GM23338 (cell line): ENCODE data around the gene ANKRD13B. TPM values are rescaled to one million over a fixed set of nuclear protein-coding genes. Genes with fewer than 3 reads are reported as not detected.

Experiments used
- CREB1 ChIP-seq: fragments of 250-450 bp; sonication (Bioruptor Pico); IDR thresholded peaks from 2 replicates; pipeline ENCODE4 v1.5.0; 2020; ENCODE audit warnings: low read depth, mild to moderate bottlenecking, moderate library complexity
- EZH2 ChIP-seq: fragments of 200-600 bp; sonication (generic); IDR thresholded peaks from one replicate; pipeline ENCODE4 v1.8.0; 2017; ENCODE audit warnings: antibody characterized with exemption, mild to moderate bottlenecking, low read depth; ENCODE audit not compliant: unreplicated experiment
- EZH2phosphoT487 ChIP-seq: fragments of 200-600 bp; sonication (generic); IDR thresholded peaks from one replicate; pipeline ENCODE4 v1.8.1; 2018; ENCODE audit warnings: antibody characterized with exemption; ENCODE audit not compliant: unreplicated experiment
- NANOG ChIP-seq: IDR thresholded peaks from 2 replicates; pipeline ENCODE4 v1.6.1; 2016; ENCODE audit warnings: antibody characterized with exemption, borderline replicate concordance
- POLR2AphosphoS5 ChIP-seq: IDR thresholded peaks from 2 replicates; pipeline ENCODE4 v1.6.1; 2016; ENCODE audit warnings: antibody characterized with exemption, low read depth
- ZNF114 ChIP-seq: fragments of 250-450 bp; sonication (Bioruptor Pico); IDR thresholded peaks from 2 replicates; pipeline ENCODE4 v1.5.0; 2020; ENCODE audit warnings: mild to moderate bottlenecking, moderate library complexity
- ZNF331 ChIP-seq: fragments of 250-450 bp; sonication (Bioruptor Pico); IDR thresholded peaks from 2 replicates; pipeline ENCODE4 v1.5.0; 2020; ENCODE audit warnings: low read depth, mild to moderate bottlenecking, moderate library complexity
- polyA plus RNA-seq: library from polyadenylated mRNA; unstranded; fragments of >200 nt; fragmentation: Nextera tagmentation; extraction: Ambion mirVana; gene quantifications from 2 replicates; pipeline ENCODE4 v1.2.1, GENCODE V29; 2016
- small RNA-seq: library from RNA; depleted of rRNA; stranded (forward); fragments of <200 nt; gene quantifications from one replicate; pipeline ENCODE3, GENCODE V24; 2014; ENCODE audit warnings: low replicate concordance
- total RNA-seq: library from RNA; depleted of rRNA; stranded (reverse); fragments of >200 nt; shearing (Covaris generic); gene quantifications from 2 replicates; pipeline ENCODE4 v1.2.3, GENCODE V29; 2014; rRNA removed
- TF ChIP-seq, protein P1 (sequence below): IDR thresholded peaks from one replicate; pipeline ENCODE4 v1.6.1; 2018; ENCODE audit warnings: antibody characterized with exemption; ENCODE audit not compliant: unreplicated experiment
- TF ChIP-seq, protein P2 (sequence below): IDR thresholded peaks from 2 replicates; pipeline ENCODE4 v1.6.1; 2016; ENCODE audit warnings: antibody characterized with exemption

ANKRD13B gene
- total and polyA plus RNA-seq, 2 experiments from 2014 or later, result 8.2 to 57.4 TPM

DNA sequence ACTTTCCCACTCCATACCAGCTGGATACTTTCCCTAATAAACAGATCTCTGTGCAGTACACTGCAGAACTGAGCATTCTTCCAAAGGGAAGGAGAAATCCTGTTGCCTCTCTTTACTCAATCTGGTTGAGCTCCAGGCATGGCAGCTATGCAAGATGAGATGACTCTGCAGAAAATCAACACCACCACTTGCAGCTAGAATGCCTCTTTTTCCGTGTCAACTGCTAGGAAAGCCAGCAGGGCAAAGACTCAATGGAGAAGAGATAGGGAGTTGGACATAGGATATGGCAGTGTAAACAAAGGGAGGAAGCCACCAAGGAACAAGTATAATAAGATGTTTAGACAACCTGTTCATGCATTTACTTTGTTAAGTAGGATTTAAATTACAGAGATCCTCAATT, 70.2 kb downstream of the ANKRD13B start (continued):
- TF ChIP-seq CREB1 (CRISPR knock-in tag) (no peak), ZNF114 (CRISPR knock-in tag) (no peak), POLR2AphosphoS5 (no peak), EZH2 (no peak), EZH2phosphoT487 (no peak), ZNF331 (CRISPR knock-in tag) (no peak), NANOG (no peak)
- TF ChIP-seq, protein P1, sequence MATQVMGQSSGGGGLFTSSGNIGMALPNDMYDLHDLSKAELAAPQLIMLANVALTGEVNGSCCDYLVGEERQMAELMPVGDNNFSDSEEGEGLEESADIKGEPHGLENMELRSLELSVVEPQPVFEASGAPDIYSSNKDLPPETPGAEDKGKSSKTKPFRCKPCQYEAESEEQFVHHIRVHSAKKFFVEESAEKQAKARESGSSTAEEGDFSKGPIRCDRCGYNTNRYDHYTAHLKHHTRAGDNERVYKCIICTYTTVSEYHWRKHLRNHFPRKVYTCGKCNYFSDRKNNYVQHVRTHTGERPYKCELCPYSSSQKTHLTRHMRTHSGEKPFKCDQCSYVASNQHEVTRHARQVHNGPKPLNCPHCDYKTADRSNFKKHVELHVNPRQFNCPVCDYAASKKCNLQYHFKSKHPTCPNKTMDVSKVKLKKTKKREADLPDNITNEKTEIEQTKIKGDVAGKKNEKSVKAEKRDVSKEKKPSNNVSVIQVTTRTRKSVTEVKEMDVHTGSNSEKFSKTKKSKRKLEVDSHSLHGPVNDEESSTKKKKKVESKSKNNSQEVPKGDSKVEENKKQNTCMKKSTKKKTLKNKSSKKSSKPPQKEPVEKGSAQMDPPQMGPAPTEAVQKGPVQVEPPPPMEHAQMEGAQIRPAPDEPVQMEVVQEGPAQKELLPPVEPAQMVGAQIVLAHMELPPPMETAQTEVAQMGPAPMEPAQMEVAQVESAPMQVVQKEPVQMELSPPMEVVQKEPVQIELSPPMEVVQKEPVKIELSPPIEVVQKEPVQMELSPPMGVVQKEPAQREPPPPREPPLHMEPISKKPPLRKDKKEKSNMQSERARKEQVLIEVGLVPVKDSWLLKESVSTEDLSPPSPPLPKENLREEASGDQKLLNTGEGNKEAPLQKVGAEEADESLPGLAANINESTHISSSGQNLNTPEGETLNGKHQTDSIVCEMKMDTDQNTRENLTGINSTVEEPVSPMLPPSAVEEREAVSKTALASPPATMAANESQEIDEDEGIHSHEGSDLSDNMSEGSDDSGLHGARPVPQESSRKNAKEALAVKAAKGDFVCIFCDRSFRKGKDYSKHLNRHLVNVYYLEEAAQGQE, result no peak
- TF ChIP-seq, protein P2, sequence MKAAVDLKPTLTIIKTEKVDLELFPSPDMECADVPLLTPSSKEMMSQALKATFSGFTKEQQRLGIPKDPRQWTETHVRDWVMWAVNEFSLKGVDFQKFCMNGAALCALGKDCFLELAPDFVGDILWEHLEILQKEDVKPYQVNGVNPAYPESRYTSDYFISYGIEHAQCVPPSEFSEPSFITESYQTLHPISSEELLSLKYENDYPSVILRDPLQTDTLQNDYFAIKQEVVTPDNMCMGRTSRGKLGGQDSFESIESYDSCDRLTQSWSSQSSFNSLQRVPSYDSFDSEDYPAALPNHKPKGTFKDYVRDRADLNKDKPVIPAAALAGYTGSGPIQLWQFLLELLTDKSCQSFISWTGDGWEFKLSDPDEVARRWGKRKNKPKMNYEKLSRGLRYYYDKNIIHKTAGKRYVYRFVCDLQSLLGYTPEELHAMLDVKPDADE, result no peak

Small RNA genes within 50 kb of the gene (small RNA-seq; reads per million reads assigned to genes)
- 0.20 reads per million for gene RNU6-920P

Other genes with a start within 250 kb of the ANKRD13B start
- 63.3 and 69.8 TPM in 2 replicates for gene TAOK1, start 202.8 kb upstream of the ANKRD13B start, total RNA-seq
- 18.2 and 19.4 TPM in 2 replicates for gene TAOK1, start 202.8 kb upstream of the ANKRD13B start, polyA plus RNA-seq
- gene ABHD15, start 26.1 kb upstream of the ANKRD13B start, total RNA-seq, result 2.5 and 2.6 TPM in 2 replicates
- 0.27 and 0.92 TPM in 2 replicates for gene ABHD15, start 26.1 kb upstream of the ANKRD13B start, polyA plus RNA-seq
- 28.6 and 38.9 TPM in 2 replicates for gene TP53I13, start 24.4 kb upstream of the ANKRD13B start, total RNA-seq
- gene TP53I13, start 24.4 kb upstream of the ANKRD13B start, polyA plus RNA-seq, result 21.0 and 21.4 TPM in 2 replicates
- gene GIT1, start 3.5 kb upstream of the ANKRD13B start, total RNA-seq, result 48.2 and 60.9 TPM in 2 replicates
- gene GIT1, start 3.5 kb upstream of the ANKRD13B start, polyA plus RNA-seq, result 15.9 and 16.2 TPM in 2 replicates
- gene CORO6, start 29.8 kb downstream of the ANKRD13B start, total RNA-seq, result 5.0 and 5.2 TPM in 2 replicates
- gene CORO6, start 29.8 kb downstream of the ANKRD13B start, polyA plus RNA-seq, result 2.5 and 2.6 TPM in 2 replicates